Heart left ventricle (tissue), 16 donors: ENCODE data around the gene ANKDD1B. TPM values are rescaled to one million over a fixed set of nuclear protein-coding genes. Genes with fewer than 3 reads are reported as not detected.

Source experiments
- ATAC-seq, 4 donors: fragments of 200-7000 bp; cut with Tn5 transposase; one replicate each; pipeline ENCODE4 v1.9.1; 2020 to 2022; ENCODE audit warnings: moderate library complexity in 4 of 4, mild to moderate bottlenecking in 3 of 4, moderate number of reproducible peaks in 1 of 4
- DNase-seq, 5 donors: peaks; one replicate each; pipeline ENCODE4 v3.0.0-alpha.2; 2020
- H3K27ac ChIP-seq, 12 donors: fragments of 200-600 bp; sonication (generic) in 4 of 12; one replicate each; pipeline versions ENCODE4 v1.5.0 to v1.8.0; 2016 to 2022; ENCODE audit warnings: mild to moderate bottlenecking in 2 of 12
- H3K27me3 ChIP-seq, 9 donors: fragments of 200-600 bp; sonication (generic) in 2 of 9; one replicate each; pipeline versions ENCODE4 v1.5.1 to v1.8.0; 2016 to 2022; ENCODE audit warnings: mild to moderate bottlenecking in 3 of 9
- H3K36me3 ChIP-seq, 9 donors: fragments of 200-600 bp; sonication (generic) in 2 of 9; one replicate each; pipeline versions ENCODE4 v1.5.0 to v1.8.0; 2018 to 2022; ENCODE audit warnings: mild to moderate bottlenecking in 2 of 9
- H3K4me1 ChIP-seq, 12 donors: fragments of 200-600 bp; sonication (generic) in 4 of 12; one replicate each; pipeline versions ENCODE4 v1.5.0 to v1.8.0; 2016 to 2022; ENCODE audit warnings: mild to moderate bottlenecking in 3 of 12
- H3K4me3 ChIP-seq, 12 donors: fragments of 200-600 bp; sonication (generic) in 4 of 12; one replicate each; pipeline versions ENCODE4 v1.5.0 to v1.8.0; 2017 to 2022; ENCODE audit warnings: mild to moderate bottlenecking in 9 of 12, moderate library complexity in 4 of 12
- H3K9me3 ChIP-seq, 12 donors: fragments of 200-600 bp; sonication (generic) in 4 of 12; one replicate each; pipeline versions ENCODE4 v1.5.0 to v1.8.0; 2016 to 2022; ENCODE audit warnings: mild to moderate bottlenecking in 1 of 12
- POLR2A ChIP-seq, 2 donors: fragments of 450-650 bp; IDR thresholded peaks; one replicate each; pipeline ENCODE4 v1.6.1; 2017; ENCODE audit warnings: antibody characterized with exemption in 2 of 2, mild to moderate bottlenecking in 2 of 2, moderate library complexity in 2 of 2
- WGBS, 4 donors: extraction: QIAGEN DNeasy Blood & Tissue Kit in 2 of 4; methylation state at CpG; one replicate each; pipeline versions ENCODE4 v1.1.5 to v1.1.7; 2013 to 2018; 5-methylcytosine and 5-hydroxymethylcytosine counted together
- intact Hi-C, 10 donors: fragments of 100-400 bp; cut with DNase I; formaldehyde crosslinking; loops; one replicate each; pipeline versions ENCODE4 v1.11.1 to v1.14.2; 2022
- polyA plus RNA-seq, 2 donors: library from polyadenylated mRNA; stranded (reverse); fragments of 200-250 nt; gene quantifications; one replicate each; pipeline ENCODE4 v1.2.3, GENCODE V29; 2013
- total RNA-seq, 9 donors: library from RNA; depleted of rRNA in 2 of 9; stranded (reverse); fragments of >200 nt in 2 of 9; fragmentation: NEBNext Ultra II Directional in 3 of 9; extraction: Animal tissue kit (Norgen Biotek cat#: 25700) in 3 of 9; gene quantifications; one replicate each; pipeline versions ENCODE4 v1.1.0 to v1.2.4, GENCODE V29; 2016 to 2023
- TF ChIP-seq, protein P1 (sequence below), 12 donors: fragments of 200-600 bp; sonication (generic) in 4 of 12; IDR thresholded peaks; one replicate each; pipeline versions ENCODE4 v1.5.0 to v1.8.0; 2018 to 2022; ENCODE audit warnings: antibody characterized with exemption in 12 of 12, mild to moderate bottlenecking in 5 of 12
- donor health status: ischemic (EF 13 %, LVEDD 7.1; RV severe dilation, severe dysfunction).
- donor health status: healthy with polysubstance abuse.
- donor health status: DM: no; HTN: yes; CAD: no.
- donor health status: DM: no; HTN: no; CAD: no.
- donor health status: ischemic (EF 25% LVEDD 6.9; RV normal size, moderate dysfunction).
- donor health status: ischemic (EF 25% LVEDD 5.7; RV mildly dilated, moderate dysfunction).
- donor health status: healthy.
- donor health status: DM: yes; HTN: yes; CAD: no.
- donor health status: ischemic (EF 35%, LVEDD 5.7; RV mildly dilated, moderate dysfunction).
- donor health status: nonischemic (EF 11% LVEDD 7.7; RV severe dilation, severe dysfunction).
- donor health status: DM: yes; HTN: yes; CAD: no.
- donor health status: PGD.
- donor health status: ischemic (EF 29% LVEDD 5.4; RV normal size, mild dysfunction).
- donor health status: nonischemic (EF 23%, LVEDD 6.1; RV moderate dilation, normal function).

ANKDD1B gene
- total and polyA plus RNA-seq, 11 donors, result 0.10 to 0.61 (median 0.32) TPM; not detected in 7

DNA sequence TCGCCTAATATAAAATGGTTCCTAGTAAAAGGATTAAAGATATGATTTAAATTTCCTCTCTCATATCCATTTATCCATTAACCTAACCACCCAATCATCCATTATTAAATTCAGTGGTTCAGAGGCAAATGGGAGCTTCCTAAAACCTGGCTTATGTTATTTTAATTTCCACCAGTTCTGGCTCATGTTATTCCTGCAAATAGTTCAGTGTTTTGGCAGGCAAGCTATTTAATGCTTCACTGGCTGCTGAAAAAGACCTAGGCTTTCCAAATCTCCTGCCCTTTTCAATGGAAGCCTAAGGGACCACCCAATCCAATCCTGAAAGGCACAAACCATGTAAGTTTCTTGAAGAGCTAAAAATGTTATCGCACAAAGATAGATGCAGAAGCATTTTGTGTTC lies 53.7 kb downstream of the ANKDD1B start:
- 90 to 99% (median 96%) methylated on average over 2 of the region's 2 CpGs for WGBS, 4 donors
- H3K4me3 ChIP-seq, result no peak overlapping the region
- H3K27me3 ChIP-seq, result no peaks in the 10 kb centered on the region
- H3K36me3 ChIP-seq, result no peaks in the 10 kb centered on the region
- TF ChIP-seq, protein P1, sequence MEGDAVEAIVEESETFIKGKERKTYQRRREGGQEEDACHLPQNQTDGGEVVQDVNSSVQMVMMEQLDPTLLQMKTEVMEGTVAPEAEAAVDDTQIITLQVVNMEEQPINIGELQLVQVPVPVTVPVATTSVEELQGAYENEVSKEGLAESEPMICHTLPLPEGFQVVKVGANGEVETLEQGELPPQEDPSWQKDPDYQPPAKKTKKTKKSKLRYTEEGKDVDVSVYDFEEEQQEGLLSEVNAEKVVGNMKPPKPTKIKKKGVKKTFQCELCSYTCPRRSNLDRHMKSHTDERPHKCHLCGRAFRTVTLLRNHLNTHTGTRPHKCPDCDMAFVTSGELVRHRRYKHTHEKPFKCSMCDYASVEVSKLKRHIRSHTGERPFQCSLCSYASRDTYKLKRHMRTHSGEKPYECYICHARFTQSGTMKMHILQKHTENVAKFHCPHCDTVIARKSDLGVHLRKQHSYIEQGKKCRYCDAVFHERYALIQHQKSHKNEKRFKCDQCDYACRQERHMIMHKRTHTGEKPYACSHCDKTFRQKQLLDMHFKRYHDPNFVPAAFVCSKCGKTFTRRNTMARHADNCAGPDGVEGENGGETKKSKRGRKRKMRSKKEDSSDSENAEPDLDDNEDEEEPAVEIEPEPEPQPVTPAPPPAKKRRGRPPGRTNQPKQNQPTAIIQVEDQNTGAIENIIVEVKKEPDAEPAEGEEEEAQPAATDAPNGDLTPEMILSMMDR (IDR thresholded peaks at IDR 0.05), result no peak
- no peak for TF ChIP-seq POLR2A (IDR thresholded peaks at IDR 0.05)
- H3K4me1 ChIP-seq, result peaks cover 0 to 23% (median 4%) of the 10 kb centered on the region in 12 donors
- DNase-seq (no peak), ATAC-seq (no peak)
- H3K27ac ChIP-seq, result no peak overlapping the region
- intact Hi-C loops, result loop anchor here in 2 of 10 donors (5.0 to 10.0 kb wide), 2 partner anchors 60 to 153 kb away; partner anchors contain the start of genes CERT1 (in 1 of the 2) and POLK (in 1 of the 2)
- H3K9me3 ChIP-seq, result no peaks in the 10 kb centered on the region

DNA sequence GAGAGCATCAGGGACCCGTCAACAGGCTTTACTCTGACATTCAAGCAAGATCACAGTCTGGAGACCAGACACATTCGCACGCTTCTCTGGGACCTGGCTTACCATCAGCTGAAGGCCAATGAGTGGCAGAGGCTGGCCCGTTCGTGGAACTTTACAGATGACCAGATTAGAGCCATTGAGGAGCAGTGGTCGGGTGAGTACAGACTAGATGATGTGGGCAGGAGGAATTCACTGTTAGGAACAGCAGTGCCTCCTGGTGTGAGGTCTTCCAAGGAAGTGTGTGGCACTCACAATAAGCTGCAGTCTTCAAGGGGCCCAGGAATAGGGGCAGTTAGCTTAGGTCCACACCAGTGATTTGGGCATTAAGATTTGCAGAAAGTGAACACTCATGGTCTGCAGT lies 55.5 kb downstream of the ANKDD1B start:
- no peaks in the 10 kb centered on the region for H3K36me3 ChIP-seq
- no peak overlapping the region for H3K27ac ChIP-seq
- H3K9me3 ChIP-seq, result no peaks in the 10 kb centered on the region
- intact Hi-C loops, result loop anchor here in 2 of 10 donors (5.0 to 10.0 kb wide), 2 partner anchors 62 to 154 kb away; partner anchors contain the start of genes CERT1 (in 1 of the 2) and POLK (in 1 of the 2)
- H3K4me3 ChIP-seq, result no peak overlapping the region
- TF ChIP-seq, protein P1 (IDR thresholded peaks at IDR 0.05), result no peak
- TF ChIP-seq POLR2A (IDR thresholded peaks at IDR 0.05), result no peak
- DNase-seq, result no peak
- H3K27me3 ChIP-seq, result no peaks in the 10 kb centered on the region
- ATAC-seq, result no peak
- 68 to 94% (median 89%) methylated on average over 6 of the region's 6 CpGs for WGBS, 4 donors
- peaks cover 0 to 23% (median 4%) of the 10 kb centered on the region in 12 donors for H3K4me1 ChIP-seq

DNA sequence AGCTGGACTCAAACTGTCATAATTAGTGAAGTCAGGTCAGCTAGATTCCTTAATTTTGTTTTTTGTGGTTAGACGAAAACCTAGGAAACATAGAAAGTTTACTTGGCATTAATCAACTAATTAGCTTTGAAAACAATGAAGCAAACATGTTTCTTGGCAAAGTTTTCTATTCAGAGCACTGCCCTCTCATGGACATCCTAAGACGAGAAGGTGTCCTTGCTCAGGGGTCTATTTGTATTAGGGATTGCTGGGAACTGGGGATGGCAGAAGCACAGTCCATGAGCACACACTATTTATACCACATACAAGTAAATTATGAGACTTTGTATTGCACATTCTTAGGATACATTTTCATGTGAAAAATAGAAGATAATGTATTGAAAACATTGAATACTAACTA lies 56.3 kb downstream of the ANKDD1B start:
- peaks cover 0 to 4% (median 2%) of the 10 kb centered on the region in 9 donors for H3K36me3 ChIP-seq
- no peaks in the 10 kb centered on the region for H3K27me3 ChIP-seq
- peaks cover 0 to 18% (median 4%) of the 10 kb centered on the region in 12 donors for H3K4me1 ChIP-seq
- no peaks in the 10 kb centered on the region for H3K9me3 ChIP-seq
- no peak overlapping the region for H3K27ac ChIP-seq
- DNase-seq (no peak), ATAC-seq (no peak)
- TF ChIP-seq, protein P1 (IDR thresholded peaks at IDR 0.05), result peak in 3 of 12 donors; percentile 18 to 39 (median 31)
- no peak for TF ChIP-seq POLR2A (IDR thresholded peaks at IDR 0.05)
- no peak overlapping the region for H3K4me3 ChIP-seq
- intact Hi-C loops, result loop anchor here in 2 of 10 donors (5.0 to 10.0 kb wide), 2 partner anchors 63 to 155 kb away; partner anchors contain the start of genes CERT1 (in 1 of the 2) and POLK (in 1 of the 2)
- 34 to 57% (median 49%) methylated on average over 2 of the region's 2 CpGs for WGBS, 4 donors

GRCh38 chr5:75668445-75668844 lies 57.2 kb downstream of the ANKDD1B start:
- Histone ChIP-seq H3K4me1 (peaks cover 0 to 18% (median 4%) of the 10 kb centered on the region in 12 donors), H3K4me3 (no peak overlapping the region), H3K27ac (no peak overlapping the region), H3K27me3 (no peaks in the 10 kb centered on the region), H3K9me3 (no peaks in the 10 kb centered on the region), H3K36me3 (peaks cover 0 to 13% (median 6%) of the 10 kb centered on the region in 9 donors)
- TF ChIP-seq, protein P1 (IDR thresholded peaks at IDR 0.05), result no peak
- no peak for TF ChIP-seq POLR2A (IDR thresholded peaks at IDR 0.05)
- 70 to 84% (median 72%) methylated on average over 2 of the region's 2 CpGs for WGBS, 4 donors
- ATAC-seq (peak in 3 of 4 donors; percentile 26 to 57 (median 46)), DNase-seq (no peak)
- intact Hi-C loops, result loop anchor here in 2 of 10 donors (5.0 to 10.0 kb wide), 2 partner anchors 64 to 156 kb away; partner anchors contain the start of genes CERT1 (in 1 of the 2) and POLK (in 1 of the 2)
